Right lobe of liver (tissue), 4 donors: ENCODE results near the gene RPL18.

Source experiments
- CTCF ChIP-seq, 4 donors: fragments of 200-600 bp in 3 of 4; fragments of 450-650 bp in 1 of 4; IDR thresholded peaks; one replicate each; pipeline versions ENCODE4 v1.5.1 to v1.8.0; 2016 to 2022; ENCODE audit warnings: antibody characterized with exemption in 4 of 4, mild to moderate bottlenecking in 2 of 4
- POLR2A ChIP-seq: fragments of 450-650 bp; IDR thresholded peaks from one replicate; pipeline ENCODE4 v1.6.1; 2017; ENCODE audit warnings: antibody characterized with exemption, mild to moderate bottlenecking
- donor health status: DM: no; HTN: no; CAD: no.
- donor health status: DM: no; HTN: no; CAD: no.
- donor health status: DM: no; HTN: yes; CAD: no.

GRCh38 chr19:48638831-48639381 lies 19.9 kb upstream of the RPL18 start:
- TF ChIP-seq CTCF (IDR thresholded peaks at IDR 0.05) (no peak), POLR2A (no peak)
